GM18858 (cell line): ENCODE results near the gene MYH10.

Experiments used
- ATAC-seq: cut with Tn5 transposase; IDR thresholded peaks from one replicate; pipeline ENCODE4 v1.9.1; 2021; ENCODE audit not compliant: unreplicated experiment

MYH10 gene

DNA sequence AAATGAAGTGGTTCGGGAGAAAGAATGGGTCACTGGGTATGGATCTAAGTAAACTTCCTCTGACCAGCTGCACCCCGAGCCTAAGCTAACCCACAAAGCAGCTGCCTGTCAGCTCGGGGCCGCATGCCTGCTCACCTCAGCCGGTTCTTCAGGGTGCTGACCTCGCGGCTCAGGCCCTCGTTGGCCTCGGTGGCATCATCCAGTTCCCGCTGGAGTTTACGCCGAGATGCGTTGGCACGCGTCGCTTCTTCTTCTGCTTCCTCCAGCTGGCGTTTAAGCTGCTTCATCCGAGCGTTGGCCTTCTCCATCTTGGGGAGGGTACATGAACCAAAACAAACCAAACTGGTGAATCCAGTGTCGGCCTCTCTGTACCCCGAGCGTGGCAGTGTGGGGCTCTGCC is 153.8 kb downstream of the MYH10 start:
- ATAC-seq, result no peak

DNA sequence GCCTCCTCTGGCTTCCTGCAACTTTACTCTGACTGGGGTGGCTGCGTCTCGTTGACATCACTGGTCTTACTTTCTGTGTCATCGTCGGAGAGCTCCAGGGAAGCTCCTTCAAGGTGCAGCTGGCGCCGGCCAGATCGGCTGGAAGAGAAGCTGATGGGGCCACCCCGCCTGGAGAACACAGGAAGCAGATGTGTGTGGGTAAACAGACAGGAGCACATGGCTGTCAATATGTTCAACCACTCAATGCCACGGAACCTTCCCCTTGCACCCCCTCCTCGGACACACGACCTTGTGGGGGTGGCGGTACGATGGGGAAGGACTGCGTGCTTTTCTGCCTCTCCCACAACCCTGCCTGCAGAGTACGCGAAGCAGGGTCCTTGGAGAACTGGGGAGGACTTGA is 154.7 kb downstream of the MYH10 start:
- ATAC-seq, result no peak

GRCh38 chr17:8475227-8475626 is 155.3 kb downstream of the MYH10 start:
- ATAC-seq, result no peak

- ATAC-seq, result no peak
Observed at GRCh38 chr17:8474826-8475225, 155.7 kb downstream of the MYH10 start.

- ATAC-seq, result no peak
Observed at GRCh38 chr17:8473451-8474192, 156.9 kb downstream of the MYH10 start.

DNA sequence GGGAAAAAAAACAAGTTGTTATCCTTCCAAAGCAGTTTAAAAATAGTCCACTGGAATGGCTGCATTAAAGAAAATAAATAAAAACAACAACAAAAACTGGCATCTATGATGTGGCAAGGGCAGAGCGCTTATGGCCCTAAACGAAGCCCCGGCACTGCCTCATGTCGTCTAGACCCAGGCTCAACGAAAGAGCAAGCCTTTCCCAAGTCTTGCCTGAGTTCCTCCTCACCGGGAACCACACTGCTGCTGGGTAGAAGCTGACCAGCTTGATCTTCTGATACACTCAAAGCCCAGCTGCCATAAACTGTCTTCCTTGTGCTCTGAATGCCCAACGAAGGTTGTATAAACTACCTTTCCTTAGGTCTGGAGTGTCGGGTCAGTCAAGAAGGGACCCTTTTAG is 157.9 kb downstream of the MYH10 start:
- no peak for ATAC-seq

DNA sequence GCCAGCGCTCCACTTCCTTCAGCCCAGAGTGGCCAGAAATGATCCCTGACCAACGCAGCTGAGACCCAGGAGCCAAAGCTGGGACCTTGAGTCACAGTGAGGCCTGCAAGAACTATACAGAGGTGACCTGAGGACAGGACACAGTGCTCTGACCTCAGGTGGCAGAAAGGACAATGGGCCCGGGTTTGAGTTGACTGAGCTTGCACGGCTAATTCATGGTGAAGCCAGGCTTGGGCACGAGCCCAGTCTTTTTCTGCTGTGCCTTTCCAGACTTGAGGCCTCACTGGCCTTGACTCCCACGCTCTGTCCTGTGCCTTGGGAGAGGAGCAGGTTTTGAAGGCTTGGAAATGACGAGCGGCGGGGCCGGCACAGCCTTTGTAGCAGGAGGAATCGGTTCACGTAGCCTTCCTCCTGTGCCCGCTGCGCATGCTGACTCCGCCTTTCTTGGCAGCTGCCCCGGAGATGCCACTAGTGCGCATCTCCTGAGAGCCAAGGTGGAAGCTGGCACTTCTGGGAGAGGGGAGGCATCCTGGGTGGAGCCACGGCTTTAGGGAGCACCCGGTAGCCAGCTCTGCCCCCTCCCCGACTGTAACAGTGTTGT is 160.0 kb downstream of the MYH10 start:
- no peak for ATAC-seq

- no peak for ATAC-seq
Observed at GRCh38 chr17:8469964-8470363, 160.6 kb downstream of the MYH10 start.

- no peak for ATAC-seq
Observed at GRCh38 chr17:8468980-8469379, 161.5 kb downstream of the MYH10 start.

DNA sequence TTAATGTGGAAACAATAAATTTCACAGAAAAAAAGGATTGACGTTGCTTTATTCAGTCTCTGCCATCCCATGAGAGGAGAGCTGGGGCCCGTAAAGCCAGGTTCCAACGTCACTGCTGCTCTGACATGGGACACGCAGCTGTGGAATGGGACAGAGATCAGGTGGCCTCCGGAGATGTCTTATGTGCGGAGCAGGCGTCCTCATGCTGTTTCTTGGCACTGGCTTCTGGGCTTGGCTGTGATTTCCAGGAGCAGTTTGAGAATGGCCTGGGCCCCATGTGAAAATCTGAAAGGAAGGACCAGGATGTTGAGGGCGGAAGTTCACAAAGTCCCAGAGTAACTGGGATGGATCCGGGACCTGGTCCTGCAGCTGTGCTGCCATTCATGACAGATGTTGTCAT is 162.4 kb downstream of the MYH10 start:
- ATAC-seq, result no peak

DNA sequence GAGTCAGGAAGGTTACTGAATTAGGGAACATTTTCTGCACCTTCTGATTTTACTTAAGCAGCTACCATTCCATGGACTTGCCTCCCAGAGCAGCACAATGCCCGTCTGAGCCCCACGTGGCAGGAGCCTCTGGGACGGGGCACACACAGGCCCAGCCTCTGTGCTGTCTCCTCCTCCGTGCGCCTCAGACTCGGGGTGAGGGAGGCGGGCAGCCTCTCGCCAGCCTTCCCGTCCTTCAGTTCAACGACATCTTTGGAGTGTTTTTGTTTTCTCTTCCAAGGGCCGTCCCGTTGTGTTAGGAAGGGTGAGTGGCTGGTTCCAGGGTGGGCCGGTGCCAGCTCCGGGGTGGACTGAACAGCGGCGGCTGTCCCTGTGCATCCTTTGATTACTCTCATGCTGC is 163.0 kb downstream of the MYH10 start:
- ATAC-seq, result no peak

DNA sequence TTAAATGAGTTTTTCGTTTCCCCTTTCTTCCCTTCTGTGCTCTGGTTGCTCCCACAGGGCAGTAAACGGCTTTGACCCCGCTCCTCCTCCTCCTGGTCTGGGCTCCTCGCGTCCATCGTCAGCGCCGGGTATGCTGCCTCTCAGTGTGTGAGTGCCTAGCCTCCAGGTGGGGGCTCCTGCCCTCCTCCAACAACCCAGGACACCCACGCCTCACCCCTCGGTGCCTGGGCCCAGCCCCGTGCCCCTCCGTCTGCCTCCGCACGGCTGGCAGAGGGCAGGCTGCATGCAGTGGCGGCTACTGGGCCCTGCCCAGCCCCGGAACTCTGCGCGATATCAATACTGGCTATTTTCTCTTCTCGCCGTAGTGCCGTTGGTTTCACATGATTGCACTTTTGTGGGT is 163.7 kb downstream of the MYH10 start:
- no peak for ATAC-seq

DNA sequence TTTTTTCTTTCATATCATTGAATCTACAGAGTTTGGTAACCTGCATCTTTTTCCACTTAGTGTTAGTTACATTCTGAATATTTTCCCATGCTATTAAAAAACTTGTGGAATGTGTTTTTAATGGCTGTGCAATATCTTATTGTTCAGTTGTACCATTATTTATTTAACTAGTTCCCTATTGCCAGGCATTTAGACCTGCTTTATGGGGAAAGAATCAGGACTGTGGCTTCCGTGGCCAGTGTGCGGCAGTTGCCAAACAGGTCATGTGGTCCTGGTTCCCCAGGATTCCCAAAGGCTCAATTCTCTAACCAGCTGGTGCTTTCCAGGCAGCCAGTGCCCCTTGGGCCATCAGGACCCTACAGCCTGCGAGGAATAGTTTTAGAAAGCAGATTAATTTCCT is 164.1 kb downstream of the MYH10 start:
- ATAC-seq, result no peak

- ATAC-seq, result no peak
Observed at GRCh38 chr17:8465759-8466158, 164.8 kb downstream of the MYH10 start.

GRCh38 chr17:8465356-8465755 is 165.2 kb downstream of the MYH10 start:
- ATAC-seq, result no peak

GRCh38 chr17:8464941-8465340 is 165.6 kb downstream of the MYH10 start:
- ATAC-seq, result no peak

GRCh38 chr17:8463099-8463498 is 167.4 kb downstream of the MYH10 start:
- no peak for ATAC-seq

DNA sequence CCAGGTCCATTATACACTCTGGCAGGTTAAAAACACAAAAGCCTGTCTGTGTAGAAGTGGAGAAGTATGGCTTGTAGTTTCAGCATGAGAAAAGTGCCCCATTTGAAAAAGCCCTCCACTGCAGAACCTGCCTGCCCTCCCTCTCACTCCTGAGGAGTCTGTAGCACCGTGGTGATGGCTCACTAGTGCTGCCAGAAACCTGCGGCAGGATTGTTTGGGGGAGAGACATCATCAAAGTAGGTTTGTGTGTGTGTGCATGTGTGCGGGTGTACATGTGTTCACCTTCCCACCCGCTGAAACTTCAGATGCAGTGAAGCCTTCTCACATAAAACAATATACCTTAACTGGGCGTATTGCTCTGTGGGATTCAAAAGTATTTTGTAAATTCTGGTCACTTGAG is 168.0 kb downstream of the MYH10 start:
- ATAC-seq, result no peak

GRCh38 chr17:8459831-8460230 is 170.7 kb downstream of the MYH10 start:
- no peak for ATAC-seq

DNA sequence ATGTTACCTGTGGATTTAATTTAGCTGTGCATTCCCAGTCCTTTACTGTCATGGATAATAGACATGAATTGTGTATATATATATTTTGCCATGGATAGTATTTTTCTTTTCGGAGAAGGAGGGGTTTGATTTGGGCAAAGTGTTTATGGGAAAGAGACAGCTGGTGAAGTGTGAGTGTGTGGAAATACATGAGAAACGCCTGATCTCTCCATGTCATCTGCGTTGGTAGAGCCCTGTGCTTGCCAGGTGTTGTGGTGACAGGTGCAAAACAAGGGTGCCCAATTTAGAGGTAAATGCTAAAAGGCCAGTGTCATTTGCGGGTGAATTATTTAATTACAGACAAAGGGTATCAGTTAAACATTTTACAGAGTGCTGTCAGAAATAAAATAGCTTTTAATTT is 171.4 kb downstream of the MYH10 start:
- no peak for ATAC-seq

GRCh38 chr17:8458128-8458527 is 172.4 kb downstream of the MYH10 start:
- no peak for ATAC-seq

- ATAC-seq, result no peak
Observed at GRCh38 chr17:8455665-8456209, 174.8 kb downstream of the MYH10 start.

DNA sequence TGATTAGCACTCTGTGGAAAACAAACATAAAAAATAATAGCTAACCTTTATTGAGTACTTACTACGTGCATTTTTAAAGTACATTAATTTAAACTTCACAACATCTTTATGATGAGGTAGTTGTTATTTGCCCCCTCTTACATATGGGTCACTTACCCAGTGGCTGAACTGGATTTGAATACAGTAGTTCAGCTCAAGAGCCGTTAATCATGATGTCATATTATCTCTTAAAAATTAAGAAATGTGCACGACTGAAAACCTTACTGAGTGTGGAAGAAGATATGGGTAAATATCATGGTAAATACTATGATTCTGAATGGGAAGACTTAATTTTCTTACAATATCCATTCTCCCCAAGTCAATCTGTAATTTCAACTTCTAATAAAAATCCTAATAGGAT is 177.2 kb downstream of the MYH10 start:
- ATAC-seq, result no peak
